ENCODE results near the gene SMPX. TPM values are rescaled to one million over a fixed set of nuclear protein-coding genes. Genes with fewer than 3 reads are reported as not detected.
A peak's percentile ranks its signal among the peaks of the same experiment; 100 is the strongest.
"Not testable (repeated sequence)": the region's sequence is repeated elsewhere in the genome, so short reads cannot be mapped to it uniquely, and the experiment has no call there.

Gene SMPX
- not detected for total RNA-seq

GRCh38 chrX:21757960-21758359, at the start of gene SMPX:
Gene SMPX, minus strand, starts transcription at chrX:21758116. Its CDS starts 3,826 bp downstream, at chrX:21754290.
- Mint-ChIP-seq H3K9me3 (no peaks in the 10 kb centered on the region), H3K36me3 (ENCODE audit: insufficient read depth in 2 of 2) (no peaks in the 10 kb centered on the region), H3K4me3 (no peak within 1 kb of the TSS), H3K27me3 (ENCODE audit: low read depth) (no peaks in the 10 kb centered on the region), H3K4me1 (ENCODE audit: low read depth) (no peaks in the 10 kb centered on the region), H3K27ac (no peak within 1 kb of the TSS)
- ATAC-seq (replicated peaks in 1 of 2) (no peak), DNase-seq (no peak)

GRCh38 chrX:21806691-21807090, 48.8 kb upstream of the SMPX start:
- peaks cover 14% of the 10 kb centered on the region for H3K27me3 Mint-ChIP-seq (ENCODE audit: low read depth)
- no peak overlapping the region for H3K4me3 Mint-ChIP-seq
- ATAC-seq (replicated peaks in 1 of 2): no peak
- H3K27ac Mint-ChIP-seq: no peak overlapping the region
- H3K9me3 Mint-ChIP-seq: peaks cover 3 to 4% of the 10 kb centered on the region in 2 donors
- H3K36me3 Mint-ChIP-seq (ENCODE audit: insufficient read depth in 2 of 2): no peaks in the 10 kb centered on the region
- no peaks in the 10 kb centered on the region for H3K4me1 Mint-ChIP-seq (ENCODE audit: low read depth)
- no peak for DNase-seq

- Mint-ChIP-seq H3K4me3 (no peak overlapping the region), H3K36me3 (ENCODE audit: insufficient read depth in 2 of 2) (no peaks in the 10 kb centered on the region), H3K27ac (no peak overlapping the region), H3K27me3 (ENCODE audit: low read depth) (peaks cover 22% of the 10 kb centered on the region), H3K4me1 (ENCODE audit: low read depth) (no peaks in the 10 kb centered on the region), H3K9me3 (peaks cover 0 to 1% of the 10 kb centered on the region in 2 donors)
- DNase-seq (no peak), ATAC-seq (replicated peaks in 1 of 2) (no peak)
These were observed 44.9 kb upstream of the SMPX start for GRCh38 chrX:21802839-21803238.

- no peaks in the 10 kb centered on the region for H3K4me1 Mint-ChIP-seq (ENCODE audit: low read depth)
- H3K27ac Mint-ChIP-seq: no peak overlapping the region
- H3K9me3 Mint-ChIP-seq: peaks cover 0 to 1% of the 10 kb centered on the region in 2 donors
- no peaks in the 10 kb centered on the region for H3K36me3 Mint-ChIP-seq (ENCODE audit: insufficient read depth in 2 of 2)
- peaks cover 18% of the 10 kb centered on the region for H3K27me3 Mint-ChIP-seq (ENCODE audit: low read depth)
- H3K4me3 Mint-ChIP-seq: no peak overlapping the region
- DNase-seq: no peak
- no peak for ATAC-seq (replicated peaks in 1 of 2)
These were observed 44.2 kb upstream of the SMPX start for GRCh38 chrX:21802054-21802670.

GRCh38 chrX:21800344-21800770, 42.4 kb upstream of the SMPX start:
- no peak overlapping the region for H3K27ac Mint-ChIP-seq
- peaks cover 0 to 4% of the 10 kb centered on the region in 2 donors for H3K9me3 Mint-ChIP-seq
- ATAC-seq (replicated peaks in 1 of 2): no peak
- H3K27me3 Mint-ChIP-seq (ENCODE audit: low read depth): peaks cover 18% of the 10 kb centered on the region
- H3K4me3 Mint-ChIP-seq: no peak overlapping the region
- DNase-seq: no peak
- H3K36me3 Mint-ChIP-seq (ENCODE audit: insufficient read depth in 2 of 2): no peaks in the 10 kb centered on the region
- H3K4me1 Mint-ChIP-seq (ENCODE audit: low read depth): no peaks in the 10 kb centered on the region

GRCh38 chrX:21799767-21800166, 41.9 kb upstream of the SMPX start:
- H3K9me3 Mint-ChIP-seq: peaks cover 0 to 4% of the 10 kb centered on the region in 2 donors
- H3K36me3 Mint-ChIP-seq (ENCODE audit: insufficient read depth in 2 of 2): no peaks in the 10 kb centered on the region
- H3K4me1 Mint-ChIP-seq (ENCODE audit: low read depth): no peaks in the 10 kb centered on the region
- peaks cover 18% of the 10 kb centered on the region for H3K27me3 Mint-ChIP-seq (ENCODE audit: low read depth)
- no peak for ATAC-seq (replicated peaks in 1 of 2)
- DNase-seq: no peak
- H3K27ac Mint-ChIP-seq: no peak overlapping the region
- H3K4me3 Mint-ChIP-seq: no peak overlapping the region

GRCh38 chrX:21798677-21799219, 40.8 kb upstream of the SMPX start:
- no peaks in the 10 kb centered on the region for H3K36me3 Mint-ChIP-seq (ENCODE audit: insufficient read depth in 2 of 2)
- ATAC-seq (replicated peaks in 1 of 2) (no peak), DNase-seq (no peak)
- H3K4me1 Mint-ChIP-seq (ENCODE audit: low read depth): no peaks in the 10 kb centered on the region
- no peak overlapping the region for H3K27ac Mint-ChIP-seq
- H3K27me3 Mint-ChIP-seq (ENCODE audit: low read depth): peaks cover 18% of the 10 kb centered on the region
- H3K4me3 Mint-ChIP-seq: no peak overlapping the region
- peaks cover 0 to 4% of the 10 kb centered on the region in 2 donors for H3K9me3 Mint-ChIP-seq

- no peaks in the 10 kb centered on the region for H3K9me3 Mint-ChIP-seq
- DNase-seq (no peak), ATAC-seq (replicated peaks in 1 of 2) (no peak)
- H3K27me3 Mint-ChIP-seq (ENCODE audit: low read depth): peaks cover 7% of the 10 kb centered on the region
- no peak overlapping the region for H3K4me3 Mint-ChIP-seq
- H3K27ac Mint-ChIP-seq: no peak overlapping the region
- H3K4me1 Mint-ChIP-seq (ENCODE audit: low read depth): no peaks in the 10 kb centered on the region
- H3K36me3 Mint-ChIP-seq (ENCODE audit: insufficient read depth in 2 of 2): no peaks in the 10 kb centered on the region
These were observed 24.1 kb upstream of the SMPX start for GRCh38 chrX:21781976-21782375.

- no peaks in the 10 kb centered on the region for H3K9me3 Mint-ChIP-seq
- H3K27me3 Mint-ChIP-seq (ENCODE audit: low read depth): peaks cover 7% of the 10 kb centered on the region
- ATAC-seq (replicated peaks in 1 of 2): no peak
- H3K36me3 Mint-ChIP-seq (ENCODE audit: insufficient read depth in 2 of 2): no peaks in the 10 kb centered on the region
- H3K4me1 Mint-ChIP-seq (ENCODE audit: low read depth): no peaks in the 10 kb centered on the region
- H3K27ac Mint-ChIP-seq: no peak overlapping the region
- DNase-seq: no peak
- H3K4me3 Mint-ChIP-seq: no peak overlapping the region
These were observed 23.6 kb upstream of the SMPX start for GRCh38 chrX:21781525-21781924.

- ATAC-seq (replicated peaks in 1 of 2) (no peak), DNase-seq (no peak)
- Mint-ChIP-seq H3K9me3 (peaks cover 0 to 3% of the 10 kb centered on the region in 2 donors), H3K27me3 (ENCODE audit: low read depth) (peaks cover 7% of the 10 kb centered on the region), H3K27ac (no peak overlapping the region), H3K4me1 (ENCODE audit: low read depth) (no peaks in the 10 kb centered on the region), H3K36me3 (ENCODE audit: insufficient read depth in 2 of 2) (no peaks in the 10 kb centered on the region), H3K4me3 (no peak overlapping the region)
These were observed 21.2 kb upstream of the SMPX start for GRCh38 chrX:21779095-21779494.

- ATAC-seq (replicated peaks in 1 of 2) (no peak), DNase-seq (no peak)
- H3K9me3 Mint-ChIP-seq: peaks cover 0 to 3% of the 10 kb centered on the region in 2 donors
- no peak overlapping the region for H3K27ac Mint-ChIP-seq
- no peak overlapping the region for H3K4me3 Mint-ChIP-seq
- no peaks in the 10 kb centered on the region for H3K36me3 Mint-ChIP-seq (ENCODE audit: insufficient read depth in 2 of 2)
- H3K4me1 Mint-ChIP-seq (ENCODE audit: low read depth): peaks cover 3% of the 10 kb centered on the region
- H3K27me3 Mint-ChIP-seq (ENCODE audit: low read depth): peaks cover 7% of the 10 kb centered on the region
These were observed 20.3 kb upstream of the SMPX start for GRCh38 chrX:21778236-21778635.

GRCh38 chrX:21775128-21775527, 17.2 kb upstream of the SMPX start:
- H3K9me3 Mint-ChIP-seq; DNase-seq; H3K4me3 Mint-ChIP-seq; H3K27ac Mint-ChIP-seq; H3K36me3 Mint-ChIP-seq (ENCODE audit: insufficient read depth in 2 of 2); ATAC-seq (replicated peaks in 1 of 2): not testable (repeated sequence)
- Mint-ChIP-seq H3K4me1 (ENCODE audit: low read depth) (peaks cover 16% of the 10 kb centered on the region), H3K27me3 (ENCODE audit: low read depth) (peaks cover 15% of the 10 kb centered on the region)

- Mint-ChIP-seq H3K27ac (peak overlapping the region; percentile 17), H3K4me3 (peak overlapping the region in 1 of 2 donors; percentile 0)
- H3K9me3 Mint-ChIP-seq: not testable (repeated sequence)
These were observed 15.1 kb upstream of the SMPX start for GRCh38 chrX:21773036-21773435.

More at GRCh38 chrX:21773036-21773435, 15.1 kb upstream of the SMPX start:
- not testable (repeated sequence) for H3K36me3 Mint-ChIP-seq (ENCODE audit: insufficient read depth in 2 of 2); H3K27me3 Mint-ChIP-seq (ENCODE audit: low read depth); ATAC-seq (replicated peaks in 1 of 2); DNase-seq
- peaks cover 16% of the 10 kb centered on the region for H3K4me1 Mint-ChIP-seq (ENCODE audit: low read depth)

Data from activated T-cell treated with anti-CD3 and anti-CD28 coated beads, Interleukin-2, amount 50 U/mL, for 72 hours (primary cell).